ENCODE results near the gene SORCS3.

- no peak for TF ChIP-seq CTCF (IDR thresholded peaks at IDR 0.05)
- no peak for TF ChIP-seq POLR2A (IDR thresholded peaks at IDR 0.05)
Measured at GRCh38 chr10:105068497-105068896, 427.4 kb downstream of the SORCS3 start.
